Esophagus (tissue), 2 donors: ENCODE measurements around the gene S100P. TPM values are rescaled to one million over a fixed set of nuclear protein-coding genes. Genes with fewer than 3 reads are reported as not detected.

Source experiments
- H3K27ac ChIP-seq, 2 donors: one replicate each; pipeline ENCODE4 v1.5.1; 2013; ENCODE audit warnings: low read depth in 2 of 2, mild to moderate bottlenecking in 2 of 2, inconsistent platforms in 1 of 2, low read length in 1 of 2, moderate library complexity in 1 of 2
- H3K27me3 ChIP-seq, 2 donors: one replicate each; pipeline ENCODE4 v1.6.1; 2013; ENCODE audit warnings: low read length in 2 of 2, control low read depth in 1 of 2, mild to moderate bottlenecking in 1 of 2; ENCODE audit not compliant: insufficient read depth in 2 of 2, control insufficient read depth in 1 of 2
- H3K36me3 ChIP-seq, 2 donors: one replicate each; pipeline ENCODE4 v1.6.1; 2013; ENCODE audit warnings: low read length in 1 of 2; ENCODE audit not compliant: control insufficient read depth in 2 of 2, insufficient read depth in 2 of 2
- H3K4me1 ChIP-seq, 2 donors: one replicate each; pipeline ENCODE4 v1.6.1; 2013; ENCODE audit warnings: low read length in 1 of 2; ENCODE audit not compliant: control insufficient read depth in 2 of 2, insufficient read depth in 2 of 2
- H3K4me3 ChIP-seq, 2 donors: one replicate each; pipeline ENCODE4 v1.5.1; 2013; ENCODE audit warnings: low read length in 2 of 2, mild to moderate bottlenecking in 2 of 2, low read depth in 1 of 2, moderate library complexity in 1 of 2
- H3K9me3 ChIP-seq, 2 donors: one replicate each; pipeline ENCODE4 v1.6.1; 2013; ENCODE audit warnings: mild to moderate bottlenecking in 2 of 2, low read depth in 1 of 2, low read length in 1 of 2, moderate library complexity in 1 of 2; ENCODE audit not compliant: control insufficient read depth in 2 of 2, insufficient read depth in 1 of 2
- WGBS, 2 donors: extraction: QIAGEN DNeasy Blood & Tissue Kit; methylation state at CpG; one replicate each; pipeline ENCODE4 v1.1.7; 2013; 5-methylcytosine and 5-hydroxymethylcytosine counted together
- polyA plus RNA-seq, 2 donors: library from polyadenylated mRNA; stranded (reverse); fragments of 200-250 nt; gene quantifications; one replicate each; pipeline ENCODE4 v1.2.3, GENCODE V29; 2013
- donor health status: healthy with polysubstance abuse.
- donor health status: Bipolar disorder and iron deficiency.

The S100P gene
- polyA plus RNA-seq, 2 donors, result 60.0 to 290 TPM

GRCh38 chr4:6681191-6681590, 12.5 kb upstream of the S100P start:
- H3K36me3 ChIP-seq, result peaks cover 0 to 7% of the 10 kb centered on the region in 2 donors
- H3K27ac ChIP-seq, result no peak overlapping the region
- H3K27me3 ChIP-seq, result no peaks in the 10 kb centered on the region
- peaks cover 0 to 3% of the 10 kb centered on the region in 2 donors for H3K9me3 ChIP-seq
- H3K4me1 ChIP-seq, result peaks cover 4 to 6% of the 10 kb centered on the region in 2 donors
- WGBS, 2 donors, result 86 to 87% methylated on average over 9 of the region's 9 CpGs
- no peak overlapping the region for H3K4me3 ChIP-seq

DNA sequence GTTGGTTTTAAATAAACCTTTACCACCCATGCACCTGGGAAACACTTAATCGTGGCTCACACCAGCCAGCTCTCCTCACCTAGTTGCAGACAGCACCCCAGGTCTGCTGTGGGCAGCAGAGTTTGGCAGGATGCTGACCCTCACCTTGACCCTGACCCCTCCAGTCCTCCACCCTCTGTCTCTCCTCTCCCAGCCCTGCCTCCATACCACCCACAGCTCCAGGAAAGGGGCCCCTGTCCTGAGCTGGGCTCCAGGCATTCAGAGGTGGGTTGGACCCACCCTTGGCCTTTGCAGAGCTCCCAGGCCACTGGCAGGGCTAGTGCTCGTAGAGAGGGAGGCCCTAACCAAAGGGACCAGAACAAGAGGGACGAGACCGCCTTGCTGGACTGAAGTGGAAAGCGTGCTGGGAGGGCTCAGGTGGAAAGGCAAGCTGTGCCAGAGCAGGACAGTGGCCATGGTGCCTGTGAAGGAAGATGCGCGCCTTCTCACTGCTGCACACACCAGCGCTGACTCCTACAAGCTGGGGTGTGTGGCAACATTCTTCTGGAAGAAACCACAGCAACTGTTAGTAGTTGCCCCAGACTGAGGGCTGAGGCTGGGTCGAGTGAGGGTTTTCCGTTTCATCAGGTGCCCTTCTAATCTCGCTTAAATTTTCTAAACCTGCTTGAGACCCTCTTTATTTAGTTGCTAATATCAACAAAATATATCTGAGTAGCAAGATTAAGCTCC, 10.7 kb upstream of the S100P start:
- Histone ChIP-seq H3K27ac (no peak overlapping the region), H3K4me3 (no peak overlapping the region), H3K9me3 (peaks cover 0 to 3% of the 10 kb centered on the region in 2 donors), H3K36me3 (peaks cover 0 to 4% of the 10 kb centered on the region in 2 donors), H3K4me1 (peaks cover 4% of the 10 kb centered on the region in 2 donors), H3K27me3 (no peaks in the 10 kb centered on the region)
- 76 to 83% methylated on average over 11 of the region's 11 CpGs for WGBS, 2 donors

- H3K4me3 ChIP-seq, result no peak overlapping the region
- H3K9me3 ChIP-seq, result peaks cover 0 to 3% of the 10 kb centered on the region in 2 donors
- 90 to 91% methylated on average over 11 of the region's 11 CpGs for WGBS, 2 donors
- peaks cover 0 to 4% of the 10 kb centered on the region in 2 donors for H3K36me3 ChIP-seq
- H3K27ac ChIP-seq, result no peak overlapping the region
- peaks cover 10 to 13% of the 10 kb centered on the region in 2 donors for H3K4me1 ChIP-seq
- H3K27me3 ChIP-seq, result no peaks in the 10 kb centered on the region
Observed at GRCh38 chr4:6684656-6685055, 9.0 kb upstream of the S100P start.

- no peaks in the 10 kb centered on the region for H3K27me3 ChIP-seq
- peaks cover 6 to 21% of the 10 kb centered on the region in 2 donors for H3K4me1 ChIP-seq
- H3K27ac ChIP-seq, result no peak overlapping the region
- H3K4me3 ChIP-seq, result no peak overlapping the region
- no peaks in the 10 kb centered on the region for H3K9me3 ChIP-seq
- 70 to 72% methylated on average over 4 of the region's 4 CpGs for WGBS, 2 donors
- H3K36me3 ChIP-seq, result peaks cover 0 to 2% of the 10 kb centered on the region in 2 donors
Observed at GRCh38 chr4:6686104-6686787, 7.4 kb upstream of the S100P start.

DNA sequence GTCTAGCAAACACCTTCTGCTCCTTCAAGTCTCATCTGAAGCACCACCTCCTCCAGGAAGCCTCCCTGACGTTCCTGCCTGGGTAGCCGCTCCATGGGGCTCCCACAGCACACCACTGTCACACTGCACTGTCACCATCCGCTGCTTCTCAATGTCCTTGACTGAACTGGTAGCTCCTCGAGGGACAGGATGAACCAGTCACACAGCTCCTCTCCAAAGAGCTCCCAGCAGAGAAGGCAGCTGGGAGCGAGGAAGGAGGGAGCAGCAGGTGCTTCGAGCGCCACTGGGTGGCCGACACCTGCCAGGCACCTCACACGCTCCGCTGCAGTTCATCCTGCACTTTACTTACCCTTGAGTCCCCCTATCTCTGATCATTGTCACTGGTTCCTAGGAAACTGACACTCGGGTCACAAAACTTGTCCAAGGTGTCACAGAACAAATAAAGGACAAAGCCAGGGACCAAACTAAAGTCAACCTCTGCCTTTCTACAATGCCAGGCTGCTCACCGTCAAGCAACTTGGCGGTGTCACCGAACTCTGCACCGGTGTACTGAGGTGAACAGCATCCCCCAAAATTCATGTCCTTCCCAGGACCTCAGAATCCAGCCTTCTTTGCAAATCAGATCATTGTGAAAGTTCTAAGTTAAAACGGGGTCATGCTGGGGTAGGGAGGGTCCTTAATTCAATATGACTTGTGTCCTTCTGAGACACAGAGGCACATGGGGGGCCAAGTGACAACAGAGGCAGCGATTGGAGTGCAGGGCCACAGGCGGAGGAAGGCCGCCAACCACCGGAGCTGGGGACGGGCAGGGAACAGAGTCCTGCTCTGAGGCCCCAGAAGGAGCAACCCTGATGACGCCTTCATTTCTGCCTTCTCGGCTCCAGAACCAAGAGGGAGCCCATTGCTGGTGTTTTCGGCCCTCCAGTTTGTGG, 5.5 kb upstream of the S100P start:
- no peaks in the 10 kb centered on the region for H3K9me3 ChIP-seq
- no peaks in the 10 kb centered on the region for H3K36me3 ChIP-seq
- 74 to 81% methylated on average over 24 of the region's 24 CpGs for WGBS, 2 donors
- H3K4me3 ChIP-seq, result no peak overlapping the region
- H3K27me3 ChIP-seq, result no peaks in the 10 kb centered on the region
- peaks cover 7 to 22% of the 10 kb centered on the region in 2 donors for H3K4me1 ChIP-seq
- H3K27ac ChIP-seq, result peak overlapping the region; percentile 83 to 95

DNA sequence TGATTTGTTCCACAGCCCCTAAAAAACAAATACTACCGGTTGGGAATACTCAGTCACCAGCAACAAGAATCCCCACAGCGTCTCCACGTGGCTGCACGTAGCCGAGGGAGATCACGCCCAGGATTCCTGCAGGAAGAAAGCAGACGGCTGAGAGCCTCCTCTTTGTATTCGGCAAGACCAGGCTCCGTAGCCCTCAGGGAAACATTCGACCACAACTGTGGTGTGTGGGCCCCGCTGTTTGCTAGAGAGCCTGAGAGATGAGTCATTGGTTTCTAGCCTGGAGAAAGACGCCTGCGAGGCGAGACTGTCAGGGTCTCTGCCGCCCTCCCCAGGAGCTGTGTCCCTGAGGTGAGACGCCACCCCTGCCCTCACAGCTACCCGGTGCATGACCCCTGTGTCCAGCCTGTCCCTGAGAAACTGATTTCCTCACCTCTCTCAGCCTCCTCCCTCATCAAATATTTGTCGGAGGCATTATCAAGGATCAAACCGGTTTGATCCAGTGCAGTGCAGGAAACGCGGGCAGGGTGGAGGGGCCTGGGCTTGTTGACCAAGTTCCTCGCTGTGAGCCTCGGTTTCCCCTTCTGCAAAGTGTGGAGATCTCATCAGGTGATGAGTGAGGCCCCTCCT, 4.7 kb upstream of the S100P start:
- H3K4me1 ChIP-seq, result peaks cover 13 to 29% of the 10 kb centered on the region in 2 donors
- peak overlapping the region; percentile 83 to 95 for H3K27ac ChIP-seq
- 25 to 29% methylated on average over 22 to 23 of the region's 23 CpGs for WGBS, 2 donors
- H3K36me3 ChIP-seq, result no peaks in the 10 kb centered on the region
- peaks cover 0 to 2% of the 10 kb centered on the region in 2 donors for H3K9me3 ChIP-seq
- H3K27me3 ChIP-seq, result no peaks in the 10 kb centered on the region
- H3K4me3 ChIP-seq, result peak overlapping the region in 1 of 2 donors; percentile 23

DNA sequence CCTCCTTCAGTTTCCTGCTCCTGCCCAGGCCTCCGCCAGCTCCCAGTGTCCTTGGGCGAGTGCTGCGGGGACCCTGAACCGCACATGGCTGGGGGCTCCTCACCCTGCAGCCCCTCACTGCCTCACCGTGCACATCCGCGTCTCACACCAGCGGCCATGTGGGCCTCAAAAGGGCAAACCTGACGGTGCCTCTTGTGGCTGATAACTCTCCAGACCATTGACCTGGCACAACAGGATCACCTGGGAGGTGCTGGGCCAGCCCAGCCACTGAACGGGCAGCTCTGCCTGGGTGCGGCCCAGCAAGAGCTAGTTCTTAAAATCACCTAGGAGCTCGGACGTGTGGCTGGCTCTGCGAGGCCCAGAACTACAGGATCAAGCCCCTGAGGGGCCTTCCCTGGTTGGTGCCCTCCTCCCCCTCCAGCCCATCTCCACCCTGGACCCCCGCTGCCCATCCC, 4.1 kb upstream of the S100P start:
- Histone ChIP-seq H3K9me3 (peaks cover 0 to 2% of the 10 kb centered on the region in 2 donors), H3K4me1 (peaks cover 16 to 33% of the 10 kb centered on the region in 2 donors), H3K36me3 (no peaks in the 10 kb centered on the region), H3K27ac (peak overlapping the region; percentile 83 to 95), H3K4me3 (peak overlapping the region in 1 of 2 donors; percentile 23), H3K27me3 (no peaks in the 10 kb centered on the region)
- 60 to 71% methylated on average over 15 of the region's 15 CpGs for WGBS, 2 donors

GRCh38 chr4:6692379-6692778, 1.3 kb upstream of the S100P start:
- no peak overlapping the region for H3K4me3 ChIP-seq
- H3K9me3 ChIP-seq, result peaks cover 0 to 2% of the 10 kb centered on the region in 2 donors
- peak overlapping the region; percentile 68 to 84 for H3K27ac ChIP-seq
- H3K4me1 ChIP-seq, result peaks cover 16 to 42% of the 10 kb centered on the region in 2 donors
- no peaks in the 10 kb centered on the region for H3K27me3 ChIP-seq
- H3K36me3 ChIP-seq, result no peaks in the 10 kb centered on the region
- WGBS, 2 donors, result 86 to 89% methylated on average over 8 of the region's 8 CpGs

DNA sequence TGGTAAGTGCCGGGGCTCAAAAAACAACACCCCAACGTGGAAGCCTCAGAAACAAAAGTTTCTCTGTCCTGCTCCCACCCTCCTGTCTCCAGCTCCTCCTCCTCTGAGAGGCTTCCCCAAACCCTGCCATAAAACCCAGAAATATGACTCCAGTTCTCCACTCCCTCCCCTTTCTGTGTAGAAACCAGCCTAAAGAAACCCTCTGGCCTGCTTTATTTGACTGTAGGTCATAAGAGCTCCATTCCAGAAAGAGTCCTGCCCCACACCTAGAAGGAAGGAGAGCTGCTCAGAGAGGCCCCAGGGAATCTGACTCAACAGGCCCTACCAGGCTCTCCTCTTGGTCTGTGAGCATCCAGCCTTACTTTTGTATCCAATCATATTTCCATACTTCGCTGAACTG, 872 bp upstream of the S100P start:
- Histone ChIP-seq H3K4me3 (peak overlapping the region in 1 of 2 donors; percentile 49), H3K4me1 (peaks cover 16 to 40% of the 10 kb centered on the region in 2 donors), H3K9me3 (peaks cover 0 to 2% of the 10 kb centered on the region in 2 donors), H3K27ac (peak overlapping the region; percentile 68 to 84), H3K36me3 (no peaks in the 10 kb centered on the region), H3K27me3 (no peaks in the 10 kb centered on the region)
- WGBS, 2 donors, result 70 to 72% methylated on average over 3 of the region's 3 CpGs
